Testis (tissue), 2 donors: ENCODE data around the gene TMEM273.

ENCODE experiments used
- CTCF ChIP-seq, 3 experiments: fragments of 450-650 bp in 2 of 3; fragments of 200-600 bp in 1 of 3; sonication (generic) in 1 of 3; IDR thresholded peaks; one replicate each; pipeline ENCODE4 v1.5.1; 2016 to 2019; ENCODE audit warnings: antibody characterized with exemption in 3 of 3, mild to moderate bottlenecking in 2 of 3, moderate library complexity in 1 of 3
- POLR2A ChIP-seq: fragments of 450-650 bp; IDR thresholded peaks from one replicate; pipeline ENCODE4 v1.6.1; 2017; ENCODE audit warnings: antibody characterized with exemption, mild to moderate bottlenecking, moderate library complexity

- TF ChIP-seq POLR2A (no peak), CTCF (IDR thresholded peaks at IDR 0.05) (no peak)
These were observed 9.4 kb downstream of the TMEM273 start for GRCh38 chr10:49178489-49179471.
